HEK293 (cell line): Measurements from ENCODE around the gene DCHS1.

Experiments used
- CTCF ChIA-PET: fragments of 350-600 bp; formaldehyde crosslinking; extraction: SDS; loops from one replicate; lab custom pipeline; 2021; ENCODE audit warnings: antibody characterized with exemption; lab: Yijun Ruan, JAX
- POLR2A ChIA-PET: fragments of 300-600 bp; formaldehyde crosslinking; extraction: SDS; loops from one replicate; lab custom pipeline; 2020; ENCODE audit warnings: antibody characterized with exemption, inconsistent platforms; lab: Yijun Ruan, JAX
- H3K27ac ChIP-seq: fragments of 200-500 bp; sonication (Bioruptor generic); 2 replicates; pipeline ENCODE4 v1.5.1; 2014; ENCODE audit warnings: low read depth, low read length, control low read depth, inconsistent platforms; ENCODE audit errors: extremely low read depth
- H3K36me3 ChIP-seq, 2 experiments: fragments of 200-500 bp in 1 of 2; sonication (Bioruptor generic) in 1 of 2; 1 replicate in 1 of 2; 2 replicates in 1 of 2; pipeline ENCODE4 v1.5.1; 2014 to 2017; ENCODE audit warnings: inconsistent platforms in 2 of 2, low read length in 2 of 2; ENCODE audit not compliant: control insufficient read depth in 2 of 2, insufficient read depth in 1 of 2
- H3K4me1 ChIP-seq: fragments of 200-500 bp; sonication (Bioruptor generic); 2 replicates; pipeline ENCODE4 v1.5.1; 2014; ENCODE audit warnings: mild to moderate bottlenecking, low read length, inconsistent platforms; ENCODE audit not compliant: control insufficient read depth, insufficient read depth
- H3K4me3 ChIP-seq: 2 replicates; pipeline ENCODE4 v1.5.1; 2011; ENCODE audit warnings: low read depth, mild to moderate bottlenecking, control low read depth, low read length, moderate library complexity
- H3K9me3 ChIP-seq: fragments of 200-500 bp; sonication (Bioruptor generic); 2 replicates; pipeline ENCODE4 v1.5.1; 2014; ENCODE audit warnings: low read depth, low read length, inconsistent platforms; ENCODE audit not compliant: control insufficient read depth, insufficient read depth
- KLF10 ChIP-seq: fragments of 450-650 bp; IDR thresholded peaks from 2 replicates; pipeline ENCODE4 v1.5.1; 2018; ENCODE audit warnings: missing biosample characterization, mild to moderate bottlenecking, missing genetic modification characterization
- KLF7 ChIP-seq: fragments of 450-650 bp; formaldehyde crosslinking; IDR thresholded peaks from 2 replicates; pipeline ENCODE4 v1.5.1; 2016; ENCODE audit warnings: missing biosample characterization, missing genetic modification characterization, borderline replicate concordance
- OVOL3 ChIP-seq: fragments of 450-650 bp; formaldehyde crosslinking; IDR thresholded peaks from 2 replicates; pipeline ENCODE4 v1.5.1; 2016; ENCODE audit warnings: missing biosample characterization, missing genetic modification characterization
- PRDM1 ChIP-seq: fragments of 450-650 bp; formaldehyde crosslinking; IDR thresholded peaks from 2 replicates; pipeline ENCODE4; 2016; ENCODE audit warnings: missing biosample characterization, missing genetic modification characterization
- ZBTB17 ChIP-seq: fragments of 450-650 bp; formaldehyde crosslinking; IDR thresholded peaks from 2 replicates; pipeline ENCODE4 v1.5.1; 2016; ENCODE audit warnings: missing biosample characterization, missing genetic modification characterization
- ZBTB21 ChIP-seq: fragments of 450-650 bp; formaldehyde crosslinking; IDR thresholded peaks from 2 replicates; pipeline ENCODE4 v1.5.1; 2017; ENCODE audit warnings: missing biosample characterization, missing genetic modification characterization
- ZBTB8A ChIP-seq: fragments of 450-650 bp; formaldehyde crosslinking; IDR thresholded peaks from 2 replicates; pipeline ENCODE4 v1.5.1; 2016; ENCODE audit warnings: missing biosample characterization, missing genetic modification characterization
- ZFHX2 ChIP-seq: fragments of 450-650 bp; formaldehyde crosslinking; conservative IDR thresholded peaks from 2 replicates; pipeline ENCODE4 v1.5.1; 2016; ENCODE audit warnings: missing biosample characterization, missing genetic modification characterization
- ZIC2 ChIP-seq: fragments of 450-650 bp; formaldehyde crosslinking; IDR thresholded peaks from 2 replicates; pipeline ENCODE4 v1.5.1; 2016; ENCODE audit warnings: missing biosample characterization, missing genetic modification characterization
- ZNF114 ChIP-seq: fragments of 450-650 bp; formaldehyde crosslinking; IDR thresholded peaks from 2 replicates; pipeline ENCODE4 v1.5.0; 2017; ENCODE audit warnings: missing biosample characterization, missing genetic modification characterization
- ZNF133 ChIP-seq: fragments of 450-650 bp; formaldehyde crosslinking; IDR thresholded peaks from 2 replicates; pipeline ENCODE4 v1.5.1; 2016; ENCODE audit warnings: missing biosample characterization, missing genetic modification characterization
- ZNF175 ChIP-seq: fragments of 450-650 bp; formaldehyde crosslinking; IDR thresholded peaks from 2 replicates; pipeline ENCODE4 v1.5.1; 2016; ENCODE audit warnings: missing biosample characterization, missing genetic modification characterization
- ZNF341 ChIP-seq: fragments of 450-650 bp; formaldehyde crosslinking; IDR thresholded peaks from 2 replicates; pipeline ENCODE4; 2016; ENCODE audit warnings: low read depth, missing biosample characterization, missing genetic modification characterization
- ZNF391 ChIP-seq: fragments of 450-650 bp; formaldehyde crosslinking; IDR thresholded peaks from 2 replicates; pipeline ENCODE4 v1.5.1; 2016; ENCODE audit warnings: low read depth, missing biosample characterization, missing genetic modification characterization, borderline replicate concordance
- ZNF394 ChIP-seq: fragments of 450-650 bp; formaldehyde crosslinking; IDR thresholded peaks from 2 replicates; pipeline ENCODE4 v1.5.1; 2016; ENCODE audit warnings: missing biosample characterization, missing genetic modification characterization, mild to moderate bottlenecking, moderate library complexity, borderline replicate concordance
- ZNF501 ChIP-seq: fragments of 450-650 bp; formaldehyde crosslinking; IDR thresholded peaks from 2 replicates; pipeline ENCODE4 v1.5.1; 2016; ENCODE audit warnings: missing biosample characterization, missing genetic modification characterization
- ZNF529 ChIP-seq: fragments of 450-650 bp; formaldehyde crosslinking; IDR thresholded peaks from 2 replicates; pipeline ENCODE4 v1.5.1; 2017; ENCODE audit warnings: missing genetic modification characterization, missing biosample characterization; ENCODE audit not compliant: insufficient replicate concordance
- ZNF596 ChIP-seq: fragments of 450-650 bp; IDR thresholded peaks from 2 replicates; pipeline ENCODE4 v1.5.0; 2018; ENCODE audit warnings: missing biosample characterization, mild to moderate bottlenecking, missing genetic modification characterization, moderate library complexity
- ZNF768 ChIP-seq: fragments of 450-650 bp; formaldehyde crosslinking; IDR thresholded peaks from 2 replicates; pipeline ENCODE4 v1.5.1; 2018; ENCODE audit warnings: missing biosample characterization, mild to moderate bottlenecking, missing genetic modification characterization
- TF ChIP-seq, protein P1 (sequence below): fragments of 450-650 bp; formaldehyde crosslinking; IDR thresholded peaks from 2 replicates; pipeline ENCODE4 v1.5.1; 2016; ENCODE audit warnings: missing biosample characterization, missing genetic modification characterization
- TF ChIP-seq, protein P2 (sequence below): fragments of 450-650 bp; formaldehyde crosslinking; IDR thresholded peaks from 2 replicates; pipeline ENCODE4 v1.5.1; 2016; ENCODE audit warnings: missing biosample characterization, missing genetic modification characterization, borderline replicate concordance
- TF ChIP-seq, protein P3 (sequence below): fragments of 450-650 bp; formaldehyde crosslinking; IDR thresholded peaks from 2 replicates; pipeline ENCODE4 v1.5.1; 2017; ENCODE audit warnings: missing biosample characterization, mild to moderate bottlenecking, missing genetic modification characterization, moderate library complexity

Gene DCHS1

DNA sequence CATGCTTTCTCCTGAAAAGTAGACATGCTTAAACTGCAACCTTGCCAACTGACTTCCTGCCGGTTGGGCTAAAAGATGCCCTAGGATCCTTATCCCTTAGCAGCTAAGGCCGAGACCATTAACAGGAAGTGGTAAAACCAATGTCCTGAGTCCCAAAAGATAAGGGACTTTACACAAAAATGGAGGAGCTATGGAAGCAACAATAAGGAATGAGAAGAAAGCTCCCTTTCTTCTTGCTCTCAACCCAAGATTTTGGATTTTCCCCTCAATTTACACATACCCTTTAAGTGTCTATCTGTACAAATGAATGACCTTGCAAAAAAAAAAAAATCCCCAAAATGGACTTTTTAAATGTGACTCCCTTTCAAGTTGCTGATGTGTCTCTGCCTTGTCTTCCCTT, 16.4 kb upstream of the DCHS1 start (continued):
- TF ChIP-seq, protein P1, sequence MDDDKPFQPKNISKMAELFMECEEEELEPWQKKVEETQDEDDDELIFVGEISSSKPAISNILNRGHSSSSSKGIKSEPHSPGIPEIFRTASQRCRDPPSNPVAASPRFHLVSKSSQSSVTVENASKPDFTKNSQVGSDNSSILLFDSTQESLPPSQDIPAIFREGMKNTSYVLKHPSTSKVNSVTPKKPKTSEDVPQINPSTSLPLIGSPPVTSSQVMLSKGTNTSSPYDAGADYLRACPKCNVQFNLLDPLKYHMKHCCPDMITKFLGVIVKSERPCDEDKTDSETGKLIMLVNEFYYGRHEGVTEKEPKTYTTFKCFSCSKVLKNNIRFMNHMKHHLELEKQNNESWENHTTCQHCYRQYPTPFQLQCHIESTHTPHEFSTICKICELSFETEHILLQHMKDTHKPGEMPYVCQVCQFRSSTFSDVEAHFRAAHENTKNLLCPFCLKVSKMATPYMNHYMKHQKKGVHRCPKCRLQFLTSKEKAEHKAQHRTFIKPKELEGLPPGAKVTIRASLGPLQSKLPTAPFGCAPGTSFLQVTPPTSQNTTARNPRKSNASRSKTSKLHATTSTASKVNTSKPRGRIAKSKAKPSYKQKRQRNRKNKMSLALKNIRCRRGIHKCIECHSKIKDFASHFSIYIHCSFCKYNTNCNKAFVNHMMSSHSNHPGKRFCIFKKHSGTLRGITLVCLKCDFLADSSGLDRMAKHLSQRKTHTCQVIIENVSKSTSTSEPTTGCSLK (tag by site-specific recombination), result no peak
- TF ChIP-seq ZBTB8A (tag by site-specific recombination), result no peak

DNA sequence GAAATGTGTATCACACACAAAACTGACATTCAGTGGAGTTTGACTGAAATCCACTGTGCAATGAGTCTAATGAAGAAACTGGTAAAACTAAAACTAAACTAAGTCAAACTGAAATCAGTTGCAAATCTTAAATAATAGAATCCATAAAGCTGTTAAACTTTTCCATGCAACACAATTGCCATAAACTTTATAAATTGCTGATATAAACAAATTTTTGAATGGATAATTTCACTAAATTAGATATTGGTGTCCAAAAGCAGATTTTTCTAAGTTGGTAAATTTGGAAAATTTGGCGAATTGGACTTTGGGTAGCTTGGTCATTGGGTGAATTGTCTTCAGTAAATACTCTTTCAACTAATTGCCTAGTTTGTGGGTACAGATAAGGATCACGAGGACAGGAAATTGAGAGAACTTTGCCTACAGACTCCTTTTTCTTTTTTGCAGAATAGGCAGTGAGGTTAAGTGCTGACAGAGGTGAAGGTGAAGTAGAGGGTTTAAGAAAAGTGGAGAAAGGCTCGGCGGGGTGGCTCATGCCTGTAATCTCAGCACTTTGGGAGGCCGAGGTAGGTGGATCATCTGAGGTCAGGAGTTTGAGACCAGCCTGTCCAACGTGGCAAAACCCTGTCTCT, 14.7 kb upstream of the DCHS1 start:
- H3K9me3 ChIP-seq, result no peaks in the 10 kb centered on the region
- H3K36me3 ChIP-seq, result no peaks in the 10 kb centered on the region
- H3K4me3 ChIP-seq, result no peak overlapping the region
- CTCF ChIA-PET, result interaction anchor here (0.5 to 0.6 kb wide), 2 partner anchors 68 to 1305 kb away, joined by 3 read pairs; no protein-coding TSS in a partner anchor
- H3K4me1 ChIP-seq, result no peaks in the 10 kb centered on the region
- TF ChIP-seq ZFHX2 (tag by site-specific recombination), result no peak
- no peak for TF ChIP-seq ZNF133
- TF ChIP-seq ZNF391, result no peak
- TF ChIP-seq ZIC2 (tag by site-specific recombination), result no peak
- TF ChIP-seq KLF7 (tag by site-specific recombination), result no peak
- no peak for TF ChIP-seq ZNF768 (tag by site-specific recombination)
- TF ChIP-seq, all 188 proteins: peak for 0
- no peak overlapping the region for H3K27ac ChIP-seq
- POLR2A ChIA-PET, result interaction anchor here (1.0 kb wide), 1 partner anchor 13 kb away, joined by 3 read pairs; the partner anchor contains the start of gene MRPL17

DNA sequence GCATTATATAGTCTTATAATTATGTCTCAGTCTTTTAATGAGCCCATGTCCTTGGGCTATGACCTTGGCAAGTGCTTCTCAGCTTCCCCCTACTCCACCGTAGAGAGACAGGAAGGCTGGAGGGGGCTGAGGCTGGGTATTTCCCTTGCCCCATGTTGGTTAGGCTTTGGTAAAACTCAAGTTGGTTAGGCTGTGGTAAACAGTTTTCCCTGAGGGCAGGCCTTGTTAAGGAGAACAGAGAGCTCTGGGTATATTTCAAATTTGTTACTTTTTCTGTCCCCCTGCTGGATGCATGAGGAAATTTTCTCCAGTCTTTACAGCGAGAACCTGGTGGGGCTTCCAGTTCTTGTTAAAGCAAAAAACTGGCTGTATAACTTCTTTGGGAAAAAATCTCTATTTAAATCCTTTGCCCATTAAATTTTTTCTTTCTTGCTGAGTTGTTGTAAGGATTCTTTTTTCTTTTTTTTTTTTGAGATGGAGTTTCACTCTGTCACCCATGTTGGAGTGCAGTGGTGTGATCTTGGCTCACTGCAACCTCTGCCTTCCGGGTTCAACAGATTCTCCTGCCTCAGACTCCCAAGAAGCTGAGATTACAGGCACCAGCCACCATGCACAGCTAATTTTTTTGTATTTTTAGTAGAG, 12.2 kb upstream of the DCHS1 start:
- no peak overlapping the region for H3K4me3 ChIP-seq
- no peaks in the 10 kb centered on the region for H3K36me3 ChIP-seq
- no peak overlapping the region for H3K27ac ChIP-seq
- H3K9me3 ChIP-seq, result no peaks in the 10 kb centered on the region
- CTCF ChIA-PET, result interaction anchor here (0.6 to 2.2 kb wide), 8 partner anchors 9 to 289 kb away, joined by 3 to 13 read pairs (median 6); partner anchors contain the start of genes DCHS1 and MRPL17
- POLR2A ChIA-PET, result interaction anchor here (1.5 kb wide), 2 partner anchors 15 to 56 kb away, joined by 3 to 7 read pairs; partner anchors contain the start of genes MRPL17 and TAF10
- no peaks in the 10 kb centered on the region for H3K4me1 ChIP-seq
- TF ChIP-seq ZNF529 (tag by site-specific recombination), result no peak
- TF ChIP-seq ZNF501 (tag by site-specific recombination), result no peak
- TF ChIP-seq ZNF341 (tag by site-specific recombination), result no peak
- TF ChIP-seq PRDM1 (tag by site-specific recombination), result no peak
- TF ChIP-seq, protein P2, sequence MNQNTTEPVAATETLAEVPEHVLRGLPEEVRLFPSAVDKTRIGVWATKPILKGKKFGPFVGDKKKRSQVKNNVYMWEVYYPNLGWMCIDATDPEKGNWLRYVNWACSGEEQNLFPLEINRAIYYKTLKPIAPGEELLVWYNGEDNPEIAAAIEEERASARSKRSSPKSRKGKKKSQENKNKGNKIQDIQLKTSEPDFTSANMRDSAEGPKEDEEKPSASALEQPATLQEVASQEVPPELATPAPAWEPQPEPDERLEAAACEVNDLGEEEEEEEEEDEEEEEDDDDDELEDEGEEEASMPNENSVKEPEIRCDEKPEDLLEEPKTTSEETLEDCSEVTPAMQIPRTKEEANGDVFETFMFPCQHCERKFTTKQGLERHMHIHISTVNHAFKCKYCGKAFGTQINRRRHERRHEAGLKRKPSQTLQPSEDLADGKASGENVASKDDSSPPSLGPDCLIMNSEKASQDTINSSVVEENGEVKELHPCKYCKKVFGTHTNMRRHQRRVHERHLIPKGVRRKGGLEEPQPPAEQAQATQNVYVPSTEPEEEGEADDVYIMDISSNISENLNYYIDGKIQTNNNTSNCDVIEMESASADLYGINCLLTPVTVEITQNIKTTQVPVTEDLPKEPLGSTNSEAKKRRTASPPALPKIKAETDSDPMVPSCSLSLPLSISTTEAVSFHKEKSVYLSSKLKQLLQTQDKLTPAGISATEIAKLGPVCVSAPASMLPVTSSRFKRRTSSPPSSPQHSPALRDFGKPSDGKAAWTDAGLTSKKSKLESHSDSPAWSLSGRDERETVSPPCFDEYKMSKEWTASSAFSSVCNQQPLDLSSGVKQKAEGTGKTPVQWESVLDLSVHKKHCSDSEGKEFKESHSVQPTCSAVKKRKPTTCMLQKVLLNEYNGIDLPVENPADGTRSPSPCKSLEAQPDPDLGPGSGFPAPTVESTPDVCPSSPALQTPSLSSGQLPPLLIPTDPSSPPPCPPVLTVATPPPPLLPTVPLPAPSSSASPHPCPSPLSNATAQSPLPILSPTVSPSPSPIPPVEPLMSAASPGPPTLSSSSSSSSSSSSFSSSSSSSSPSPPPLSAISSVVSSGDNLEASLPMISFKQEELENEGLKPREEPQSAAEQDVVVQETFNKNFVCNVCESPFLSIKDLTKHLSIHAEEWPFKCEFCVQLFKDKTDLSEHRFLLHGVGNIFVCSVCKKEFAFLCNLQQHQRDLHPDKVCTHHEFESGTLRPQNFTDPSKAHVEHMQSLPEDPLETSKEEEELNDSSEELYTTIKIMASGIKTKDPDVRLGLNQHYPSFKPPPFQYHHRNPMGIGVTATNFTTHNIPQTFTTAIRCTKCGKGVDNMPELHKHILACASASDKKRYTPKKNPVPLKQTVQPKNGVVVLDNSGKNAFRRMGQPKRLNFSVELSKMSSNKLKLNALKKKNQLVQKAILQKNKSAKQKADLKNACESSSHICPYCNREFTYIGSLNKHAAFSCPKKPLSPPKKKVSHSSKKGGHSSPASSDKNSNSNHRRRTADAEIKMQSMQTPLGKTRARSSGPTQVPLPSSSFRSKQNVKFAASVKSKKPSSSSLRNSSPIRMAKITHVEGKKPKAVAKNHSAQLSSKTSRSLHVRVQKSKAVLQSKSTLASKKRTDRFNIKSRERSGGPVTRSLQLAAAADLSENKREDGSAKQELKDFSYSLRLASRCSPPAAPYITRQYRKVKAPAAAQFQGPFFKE (tag by site-specific recombination), result no peak
- TF ChIP-seq ZBTB21 (tag by site-specific recombination), result no peak
- no peak for TF ChIP-seq KLF10 (tag by site-specific recombination)
- TF ChIP-seq, protein P3, sequence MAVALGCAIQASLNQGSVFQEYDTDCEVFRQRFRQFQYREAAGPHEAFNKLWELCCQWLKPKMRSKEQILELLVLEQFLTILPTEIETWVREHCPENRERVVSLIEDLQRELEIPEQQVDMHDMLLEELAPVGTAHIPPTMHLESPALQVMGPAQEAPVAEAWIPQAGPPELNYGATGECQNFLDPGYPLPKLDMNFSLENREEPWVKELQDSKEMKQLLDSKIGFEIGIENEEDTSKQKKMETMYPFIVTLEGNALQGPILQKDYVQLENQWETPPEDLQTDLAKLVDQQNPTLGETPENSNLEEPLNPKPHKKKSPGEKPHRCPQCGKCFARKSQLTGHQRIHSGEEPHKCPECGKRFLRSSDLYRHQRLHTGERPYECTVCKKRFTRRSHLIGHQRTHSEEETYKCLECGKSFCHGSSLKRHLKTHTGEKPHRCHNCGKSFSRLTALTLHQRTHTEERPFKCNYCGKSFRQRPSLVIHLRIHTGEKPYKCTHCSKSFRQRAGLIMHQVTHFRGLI, result no peak
- no peak for TF ChIP-seq ZNF394 (tag by site-specific recombination)
- TF ChIP-seq ZNF114 (tag by site-specific recombination), result no peak
- TF ChIP-seq ZIC2 (tag by site-specific recombination), result no peak
- no peak for TF ChIP-seq ZNF596 (tag by site-specific recombination)
- no peak for TF ChIP-seq OVOL3
- no peak for TF ChIP-seq ZNF175
- no peak for TF ChIP-seq ZBTB17 (tag by site-specific recombination)
